Sigmoid colon (tissue), 7 donors: ENCODE results near the gene FAM107A. TPM values are rescaled to one million over a fixed set of nuclear protein-coding genes. Genes with fewer than 3 reads are reported as not detected.

ENCODE experiments used
- DNase-seq: peaks from one replicate; pipeline ENCODE4 v3.0.0-alpha.2; 2019
- H3K27ac ChIP-seq, 4 donors: fragments of 200-600 bp; sonication (generic); one replicate each; pipeline ENCODE4 v1.5.1; 2016 to 2019; ENCODE audit warnings: mild to moderate bottlenecking in 1 of 4
- H3K27me3 ChIP-seq, 3 donors: fragments of 200-600 bp; sonication (generic); one replicate each; pipeline ENCODE4 v1.5.1; 2019; ENCODE audit warnings: mild to moderate bottlenecking in 1 of 3
- H3K36me3 ChIP-seq, 4 donors: fragments of 200-600 bp; sonication (generic); one replicate each; pipeline ENCODE4 v1.5.1; 2016 to 2019
- H3K4me1 ChIP-seq, 4 donors: fragments of 200-600 bp; sonication (generic); one replicate each; pipeline ENCODE4 v1.5.1; 2017 to 2019
- H3K4me3 ChIP-seq, 4 donors: fragments of 200-600 bp; sonication (generic); one replicate each; pipeline ENCODE4 v1.5.1; 2017 to 2019; ENCODE audit warnings: mild to moderate bottlenecking in 2 of 4, moderate library complexity in 1 of 4
- H3K9me3 ChIP-seq, 4 donors: fragments of 200-600 bp in 3 of 4; sonication (generic) in 3 of 4; one replicate each; pipeline versions ENCODE4 v1.5.1 to v1.6.1; 2013 to 2019
- CTCF ChIP-seq, 4 experiments: fragments of 450-650 bp in 3 of 4; fragments of 200-600 bp in 1 of 4; IDR thresholded peaks; one replicate each; pipeline ENCODE4 v1.5.1; 2016 to 2019; ENCODE audit warnings: antibody characterized with exemption in 4 of 4, mild to moderate bottlenecking in 3 of 4, moderate library complexity in 2 of 4
- EP300 ChIP-seq, 4 donors: sonication (generic); formaldehyde crosslinking; IDR thresholded peaks; one replicate each; pipeline ENCODE4 v1.6.1; 2017; ENCODE audit warnings: antibody characterized with exemption in 4 of 4
- POLR2A ChIP-seq, 2 donors: fragments of 450-650 bp; IDR thresholded peaks; one replicate each; pipeline ENCODE4 v1.6.1; 2016; ENCODE audit warnings: antibody characterized with exemption in 2 of 2, mild to moderate bottlenecking in 2 of 2, moderate library complexity in 2 of 2
- POLR2AphosphoS5 ChIP-seq, 4 donors: sonication (generic); formaldehyde crosslinking; IDR thresholded peaks; one replicate each; pipeline ENCODE4 v1.6.1; 2017; ENCODE audit warnings: antibody characterized with exemption in 4 of 4
- WGBS, 2 donors: extraction: QIAGEN DNeasy Blood & Tissue Kit; methylation state at CpG; one replicate each; pipeline ENCODE4 v1.1.7; 2013; 5-methylcytosine and 5-hydroxymethylcytosine counted together
- intact Hi-C: fragments of 100-400 bp; cut with DNase I; formaldehyde crosslinking; loops from one replicate; pipeline ENCODE4 v1.15.1; 2023
- polyA plus RNA-seq, 3 donors: library from polyadenylated mRNA; stranded (reverse); fragments of 200-250 nt; gene quantifications; one replicate each; pipeline ENCODE4 v1.2.3, GENCODE V29; 2013
- total RNA-seq, 4 donors: library from RNA; depleted of rRNA; stranded (reverse); fragments of >200 nt; gene quantifications; one replicate each; pipeline ENCODE4 v1.1.0, GENCODE V29; 2016
- donor health status: healthy with polysubstance abuse.
- donor health status: Bipolar disorder and iron deficiency.
- donor health status: healthy.

The FAM107A gene
- total and polyA plus RNA-seq, 7 donors, result 10.9 to 56.7 (median 32.7) TPM

DNA sequence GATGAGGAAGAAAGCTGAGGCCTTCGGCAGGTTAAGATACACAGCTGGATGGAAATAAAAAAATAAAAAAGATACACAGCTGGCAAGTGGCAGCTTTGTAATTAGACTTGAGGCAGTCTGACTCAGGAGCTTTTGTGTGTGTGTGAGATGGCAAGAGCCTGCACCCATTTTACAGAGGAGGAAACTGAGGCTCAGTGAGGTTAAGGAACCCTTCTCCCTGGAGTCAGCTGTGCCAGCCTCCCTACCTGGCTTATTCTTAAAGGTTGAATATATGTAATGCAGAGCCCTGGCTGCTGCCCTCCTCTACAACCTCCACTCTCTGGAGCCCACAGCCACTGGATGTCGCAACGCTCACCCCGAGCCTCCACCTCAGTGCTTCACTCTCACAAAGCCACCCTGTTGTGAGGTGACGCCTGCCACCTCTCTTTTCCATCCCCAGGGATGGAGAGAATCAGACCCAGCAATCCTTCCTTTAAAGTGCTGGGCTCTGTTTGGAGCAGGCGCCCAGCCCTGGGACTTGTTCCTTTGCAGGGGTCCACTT is 20.6 kb upstream of the FAM107A start:
- 89% methylated on average over 6 of the region's 6 CpGs for WGBS, 2 donors
- no peaks in the 10 kb centered on the region for H3K9me3 ChIP-seq
- no peak for DNase-seq
- intact Hi-C loops, result no loop called here
- TF ChIP-seq POLR2AphosphoS5 (IDR thresholded peaks at IDR 0.05), result no peak
- no peak for TF ChIP-seq POLR2A (IDR thresholded peaks at IDR 0.05)
- no peak for TF ChIP-seq CTCF (IDR thresholded peaks at IDR 0.05)
- no peak for TF ChIP-seq EP300 (IDR thresholded peaks at IDR 0.05)
- H3K36me3 ChIP-seq, result no peaks in the 10 kb centered on the region
- H3K4me1 ChIP-seq, result no peaks in the 10 kb centered on the region
- no peaks in the 10 kb centered on the region for H3K27me3 ChIP-seq
- H3K27ac ChIP-seq, result no peak overlapping the region
- H3K4me3 ChIP-seq, result no peak overlapping the region

DNA sequence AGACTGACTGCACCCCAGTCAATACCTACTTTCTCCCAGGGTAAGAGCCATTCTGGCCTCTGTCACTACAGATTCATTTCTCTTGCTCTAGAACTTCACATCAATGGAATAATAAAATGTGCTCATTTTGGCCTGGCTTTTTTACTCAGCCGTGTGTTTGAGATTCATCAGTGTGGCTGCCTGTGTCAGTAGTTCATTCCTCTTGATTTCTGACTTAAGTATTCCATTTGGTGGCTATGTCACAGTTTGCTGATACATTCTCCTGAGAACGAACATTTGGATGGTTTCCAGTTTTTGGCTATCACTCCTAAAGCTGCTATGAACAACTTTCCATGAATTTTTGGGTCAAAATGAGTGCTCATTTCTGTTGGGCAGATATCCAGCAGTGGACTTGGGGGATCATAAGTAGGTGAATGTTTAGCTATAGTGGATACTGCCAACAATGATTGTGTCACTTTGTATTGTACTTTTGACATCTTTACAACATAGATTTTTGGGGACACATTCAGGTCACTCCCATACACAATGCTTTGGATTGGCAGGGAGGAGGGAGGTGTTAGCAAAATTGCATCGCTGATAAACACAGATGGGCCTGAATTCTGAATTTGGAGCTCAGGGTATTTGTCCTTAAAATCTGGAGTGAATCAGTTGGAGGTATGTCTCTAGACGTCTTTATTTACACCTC is 19.8 kb upstream of the FAM107A start:
- H3K27ac ChIP-seq, result no peak overlapping the region
- DNase-seq, result no peak
- H3K27me3 ChIP-seq, result no peaks in the 10 kb centered on the region
- no peaks in the 10 kb centered on the region for H3K9me3 ChIP-seq
- WGBS, 2 donors, result 62 to 75% methylated on average over 4 of the region's 4 CpGs
- intact Hi-C loops, result no loop called here
- TF ChIP-seq CTCF (IDR thresholded peaks at IDR 0.05), result no peak
- TF ChIP-seq POLR2AphosphoS5 (IDR thresholded peaks at IDR 0.05), result no peak
- TF ChIP-seq POLR2A (IDR thresholded peaks at IDR 0.05), result no peak
- TF ChIP-seq EP300 (IDR thresholded peaks at IDR 0.05), result no peak
- H3K4me3 ChIP-seq, result no peak overlapping the region
- no peaks in the 10 kb centered on the region for H3K36me3 ChIP-seq
- no peaks in the 10 kb centered on the region for H3K4me1 ChIP-seq

DNA sequence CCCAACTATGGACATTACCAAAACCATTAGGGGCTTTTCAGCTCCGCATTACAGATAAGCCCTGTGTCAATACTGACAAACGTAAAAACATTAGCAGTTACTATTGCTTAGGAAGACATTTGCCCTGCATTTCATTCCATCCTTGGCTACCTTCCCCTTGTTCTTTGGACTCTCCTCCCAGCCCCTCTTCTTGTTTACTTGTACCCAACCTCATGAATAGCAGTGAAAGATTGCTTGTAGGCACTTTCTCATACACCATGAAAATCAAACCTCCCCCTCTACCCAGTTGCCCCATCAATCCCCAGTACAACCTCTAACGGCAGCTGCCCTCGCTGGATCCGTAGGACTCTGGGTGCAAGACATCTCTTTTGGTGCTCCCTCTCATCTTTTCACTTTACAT is 16.9 kb upstream of the FAM107A start:
- no peaks in the 10 kb centered on the region for H3K36me3 ChIP-seq
- intact Hi-C loops, result no loop called here
- H3K4me3 ChIP-seq, result no peak overlapping the region
- H3K9me3 ChIP-seq, result no peaks in the 10 kb centered on the region
- no peaks in the 10 kb centered on the region for H3K27me3 ChIP-seq
- H3K4me1 ChIP-seq, result no peaks in the 10 kb centered on the region
- H3K27ac ChIP-seq, result no peak overlapping the region
- no peak for TF ChIP-seq CTCF (IDR thresholded peaks at IDR 0.05)
- no peak for TF ChIP-seq EP300 (IDR thresholded peaks at IDR 0.05)
- no peak for TF ChIP-seq POLR2AphosphoS5 (IDR thresholded peaks at IDR 0.05)
- TF ChIP-seq POLR2A (IDR thresholded peaks at IDR 0.05), result no peak
- no peak for DNase-seq
- 66 to 83% methylated on average over 5 of the region's 5 CpGs for WGBS, 2 donors

DNA sequence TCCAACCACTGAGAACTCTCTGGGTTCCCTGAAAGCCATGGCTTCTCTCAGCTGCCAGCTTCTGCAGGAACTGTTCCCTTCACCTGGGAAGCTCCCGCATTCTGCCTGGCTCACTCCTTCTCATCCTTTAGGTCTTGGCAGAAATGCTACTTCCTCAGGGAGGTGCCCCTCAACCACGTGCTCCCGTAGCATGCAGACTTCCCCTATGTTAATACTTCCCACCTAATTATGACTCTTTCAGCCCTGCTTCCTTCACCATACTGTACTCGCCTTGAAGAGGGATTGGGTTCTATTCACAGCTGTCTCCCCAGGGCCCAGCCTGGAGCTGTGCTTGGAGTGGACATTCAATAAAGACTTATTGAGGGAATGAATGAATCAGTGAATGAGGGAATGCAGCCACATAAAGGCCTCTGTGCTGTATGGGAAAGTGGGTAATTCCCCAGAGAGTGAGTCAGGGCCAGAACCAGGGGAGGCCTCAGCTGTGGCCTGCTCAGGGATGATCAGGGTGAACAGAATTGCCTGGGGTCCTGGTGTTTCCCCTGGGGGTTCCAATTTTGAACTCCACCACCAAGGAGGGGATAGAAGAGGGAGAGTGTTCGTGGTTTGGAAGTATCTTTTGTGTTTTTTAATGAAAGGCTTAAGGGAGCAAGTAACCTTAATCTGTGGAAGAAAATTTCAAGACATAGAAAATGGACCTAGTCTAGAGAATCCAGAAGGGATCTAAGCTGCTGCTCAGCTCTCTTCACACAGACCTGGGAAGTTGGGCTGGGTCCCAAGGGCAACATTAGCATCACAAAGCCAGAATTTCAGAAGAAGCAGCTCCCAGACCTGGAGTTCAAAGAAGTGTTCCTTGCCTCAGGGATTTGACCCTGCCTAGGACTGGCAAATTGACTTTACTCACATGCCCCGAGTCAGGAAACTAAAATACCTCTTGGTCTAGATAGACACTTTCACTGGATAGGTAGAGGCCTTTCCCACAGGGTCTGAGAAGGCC is 14.6 kb upstream of the FAM107A start:
- Histone ChIP-seq H3K27me3 (peaks cover 2 to 12% (median 4%) of the 10 kb centered on the region in 3 donors), H3K9me3 (no peaks in the 10 kb centered on the region), H3K4me1 (peaks cover 0 to 2% (median 2%) of the 10 kb centered on the region in 4 donors), H3K27ac (no peak overlapping the region), H3K4me3 (no peak overlapping the region), H3K36me3 (no peaks in the 10 kb centered on the region)
- DNase-seq, result no peak
- TF ChIP-seq EP300 (IDR thresholded peaks at IDR 0.05), result no peak
- no peak for TF ChIP-seq POLR2AphosphoS5 (IDR thresholded peaks at IDR 0.05)
- no peak for TF ChIP-seq CTCF (IDR thresholded peaks at IDR 0.05)
- no peak for TF ChIP-seq POLR2A (IDR thresholded peaks at IDR 0.05)
- intact Hi-C loops, result no loop called here
- WGBS, 2 donors, result 67 to 78% methylated on average over 6 of the region's 6 CpGs
